Spleen (tissue), 11 donors: Measurements from ENCODE around the gene DNAI7. TPM values are rescaled to one million over a fixed set of nuclear protein-coding genes. Genes with fewer than 3 reads are reported as not detected.

Experiments
- DNase-seq: peaks from one replicate; pipeline ENCODE4 v3.0.0-alpha.2; 2020
- H3K27ac ChIP-seq, 8 donors: fragments of 200-600 bp; sonication (generic) in 7 of 8; 1 replicate in 4 of 8; 2 replicates in 4 of 8; pipeline versions ENCODE4 v1.5.0 to v1.8.0; 2016 to 2021; ENCODE audit warnings: inconsistent platforms in 4 of 8, mild to moderate bottlenecking in 4 of 8, moderate library complexity in 1 of 8
- H3K27me3 ChIP-seq, 7 donors: fragments of 200-600 bp; sonication (generic) in 6 of 7; replicated peaks in 1 of 7; 1 replicate in 4 of 7; 2 replicates in 3 of 7; pipeline versions ENCODE4 v1.5.0 to v1.8.0; 2016 to 2021; ENCODE audit warnings: inconsistent platforms in 3 of 7, mild to moderate bottlenecking in 1 of 7
- H3K36me3 ChIP-seq, 6 donors: fragments of 200-600 bp; sonication (generic) in 5 of 6; 1 replicate in 4 of 6; 2 replicates in 2 of 6; pipeline versions ENCODE4 v1.5.0 to v1.8.0; 2016 to 2021; ENCODE audit warnings: inconsistent platforms in 2 of 6
- H3K4me1 ChIP-seq, 6 donors: fragments of 200-600 bp; sonication (generic) in 5 of 6; 1 replicate in 3 of 6; 2 replicates in 3 of 6; pipeline versions ENCODE4 v1.5.0 to v1.8.0; 2016 to 2021; ENCODE audit warnings: inconsistent platforms in 3 of 6
- H3K4me3 ChIP-seq, 8 donors: fragments of 200-600 bp; sonication (generic) in 7 of 8; 1 replicate in 4 of 8; 2 replicates in 4 of 8; pipeline versions ENCODE4 v1.5.0 to v1.8.0; 2016 to 2021; ENCODE audit warnings: inconsistent platforms in 4 of 8, mild to moderate bottlenecking in 4 of 8, moderate library complexity in 2 of 8
- H3K9me3 ChIP-seq, 8 donors: fragments of 200-600 bp; sonication (generic) in 7 of 8; 1 replicate in 4 of 8; 2 replicates in 4 of 8; pipeline versions ENCODE4 v1.5.0 to v1.8.0; 2016 to 2021; ENCODE audit warnings: inconsistent platforms in 4 of 8
- POLR2A ChIP-seq, 3 donors: fragments of 450-650 bp; IDR thresholded peaks; one replicate each; pipeline ENCODE4 v1.5.1; 2017; ENCODE audit warnings: antibody characterized with exemption in 3 of 3, mild to moderate bottlenecking in 1 of 3
- POLR2AphosphoS5 ChIP-seq, 3 donors: sonication (generic); formaldehyde crosslinking; IDR thresholded peaks; one replicate each; pipeline ENCODE4 v1.5.1; 2017; ENCODE audit warnings: antibody characterized with exemption in 3 of 3
- WGBS, 5 donors: extraction: QIAGEN DNeasy Blood & Tissue Kit in 3 of 5; methylation state at CpG; one replicate each; pipeline versions ENCODE4 v1.1.5 to v1.1.7; 2013 to 2018; 5-methylcytosine and 5-hydroxymethylcytosine counted together
- intact Hi-C: fragments of 100-400 bp; cut with DNase I; formaldehyde crosslinking; loops from one replicate; pipeline ENCODE4 v1.15.0; 2023; ENCODE audit warnings: low total_unique reads
- polyA plus RNA-seq, 3 donors: library from polyadenylated mRNA; stranded (reverse); fragments of 200-250 nt; gene quantifications; one replicate each; pipeline ENCODE4 v1.2.1, GENCODE V29; 2013
- total RNA-seq, 7 donors: library from RNA; depleted of rRNA in 3 of 7; stranded (reverse); fragments of >200 nt in 3 of 7; fragmentation: NEBNext Ultra II Directional in 4 of 7; extraction: Animal tissue kit (Norgen Biotek cat#: 25700) in 4 of 7; gene quantifications; one replicate each; pipeline versions ENCODE4 v1.1.0 to v1.2.1, GENCODE V29; 2016 to 2021
- TF ChIP-seq, protein P1 (sequence below), 11 experiments: fragments of 200-600 bp in 7 of 11; fragments of 450-650 bp in 4 of 11; sonication (generic) in 4 of 11; IDR thresholded peaks in 8 of 11; conservative IDR thresholded peaks in 3 of 11; 1 replicate in 7 of 11; 2 replicates in 4 of 11; pipeline versions ENCODE4 v1.4.0 to v1.8.0; 2016 to 2021; ENCODE audit warnings: antibody characterized with exemption in 11 of 11, inconsistent platforms in 4 of 11, mild to moderate bottlenecking in 1 of 11
- donor health status: healthy with polysubstance abuse.
- donor health status: DM: no; HTN: no; CAD: no; lungs with moderate emphysema.
- donor health status: DM: no; HTN: no; CAD: no.
- donor health status: Bipolar disorder and iron deficiency.
- donor health status: healthy.
- donor health status: DM: no; HTN: no; CAD: no.
- donor health status: DM: yes; HTN: yes; CAD: no.

The DNAI7 gene
- total and polyA plus RNA-seq, 10 donors: 0.03 to 0.28 (median 0.12) TPM; not detected in 6

DNA sequence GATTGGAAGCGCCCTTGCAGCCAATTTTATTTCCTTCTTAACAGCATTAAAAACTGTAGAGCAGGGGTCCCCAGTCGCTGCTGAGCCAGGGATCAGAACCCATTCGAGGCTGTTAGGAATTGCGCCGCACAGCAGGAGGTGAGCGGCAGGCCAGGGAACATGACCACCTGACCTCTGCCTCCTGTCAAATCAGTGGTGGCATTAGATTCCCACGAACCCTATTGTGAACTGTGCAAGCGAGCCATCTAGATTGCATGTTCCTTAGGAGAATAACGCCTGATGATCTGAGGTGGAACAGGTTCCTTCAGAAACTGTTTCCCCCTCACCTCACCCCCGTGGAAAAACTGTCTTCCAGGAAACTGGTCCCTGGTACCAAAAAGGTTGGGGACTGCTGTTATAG lies 107.4 kb downstream of the DNAI7 start:
- Histone ChIP-seq H3K9me3 (no peaks in the 10 kb centered on the region), H3K27ac (no peak overlapping the region), H3K4me1 (peaks cover 0 to 33% (median 11%) of the 10 kb centered on the region in 6 donors), H3K36me3 (peaks cover 0 to 93% (median 50%) of the 10 kb centered on the region in 6 donors), H3K27me3 (no peaks in the 10 kb centered on the region), H3K4me3 (no peak overlapping the region)
- intact Hi-C loops: no loop called here
- DNase-seq: no peak
- TF ChIP-seq POLR2AphosphoS5 (IDR thresholded peaks at IDR 0.05) (no peak), POLR2A (IDR thresholded peaks at IDR 0.05) (no peak)
- TF ChIP-seq, protein P1, sequence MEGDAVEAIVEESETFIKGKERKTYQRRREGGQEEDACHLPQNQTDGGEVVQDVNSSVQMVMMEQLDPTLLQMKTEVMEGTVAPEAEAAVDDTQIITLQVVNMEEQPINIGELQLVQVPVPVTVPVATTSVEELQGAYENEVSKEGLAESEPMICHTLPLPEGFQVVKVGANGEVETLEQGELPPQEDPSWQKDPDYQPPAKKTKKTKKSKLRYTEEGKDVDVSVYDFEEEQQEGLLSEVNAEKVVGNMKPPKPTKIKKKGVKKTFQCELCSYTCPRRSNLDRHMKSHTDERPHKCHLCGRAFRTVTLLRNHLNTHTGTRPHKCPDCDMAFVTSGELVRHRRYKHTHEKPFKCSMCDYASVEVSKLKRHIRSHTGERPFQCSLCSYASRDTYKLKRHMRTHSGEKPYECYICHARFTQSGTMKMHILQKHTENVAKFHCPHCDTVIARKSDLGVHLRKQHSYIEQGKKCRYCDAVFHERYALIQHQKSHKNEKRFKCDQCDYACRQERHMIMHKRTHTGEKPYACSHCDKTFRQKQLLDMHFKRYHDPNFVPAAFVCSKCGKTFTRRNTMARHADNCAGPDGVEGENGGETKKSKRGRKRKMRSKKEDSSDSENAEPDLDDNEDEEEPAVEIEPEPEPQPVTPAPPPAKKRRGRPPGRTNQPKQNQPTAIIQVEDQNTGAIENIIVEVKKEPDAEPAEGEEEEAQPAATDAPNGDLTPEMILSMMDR (IDR thresholded peaks at IDR 0.05 in 8 of 11, conservative IDR thresholded peaks at IDR 0.05 in 3 of 11): no peak
- WGBS, 5 donors: 79 to 89% (median 84%) methylated on average over 10 of the region's 10 CpGs

GRCh38 chr12:25084816-25085215 lies 110.1 kb downstream of the DNAI7 start:
- intact Hi-C loops: no loop called here
- no peak for TF ChIP-seq POLR2A (IDR thresholded peaks at IDR 0.05)
- TF ChIP-seq, protein P1 (IDR thresholded peaks at IDR 0.05 in 8 of 11, conservative IDR thresholded peaks at IDR 0.05 in 3 of 11): no peak
- TF ChIP-seq POLR2AphosphoS5 (IDR thresholded peaks at IDR 0.05): no peak
- 86 to 91% (median 88%) methylated on average over 2 of the region's 2 CpGs for WGBS, 5 donors
- H3K4me1 ChIP-seq: peaks cover 0 to 24% (median 11%) of the 10 kb centered on the region in 6 donors
- no peaks in the 10 kb centered on the region for H3K9me3 ChIP-seq
- peaks cover 0 to 94% (median 63%) of the 10 kb centered on the region in 6 donors for H3K36me3 ChIP-seq
- no peak for DNase-seq
- no peaks in the 10 kb centered on the region for H3K27me3 ChIP-seq
- H3K4me3 ChIP-seq: no peak overlapping the region
- H3K27ac ChIP-seq: no peak overlapping the region

- Histone ChIP-seq H3K27me3 (no peaks in the 10 kb centered on the region), H3K9me3 (no peaks in the 10 kb centered on the region), H3K4me1 (peaks cover 0 to 12% (median 0%) of the 10 kb centered on the region in 6 donors), H3K4me3 (no peak overlapping the region), H3K27ac (no peak overlapping the region), H3K36me3 (peaks cover 0 to 96% (median 67%) of the 10 kb centered on the region in 6 donors)
- TF ChIP-seq, protein P1 (IDR thresholded peaks at IDR 0.05 in 8 of 11, conservative IDR thresholded peaks at IDR 0.05 in 3 of 11): no peak
- TF ChIP-seq POLR2A (IDR thresholded peaks at IDR 0.05): no peak
- TF ChIP-seq POLR2AphosphoS5 (IDR thresholded peaks at IDR 0.05): no peak
- DNase-seq: no peak
- 51 to 71% (median 57%) methylated on average over 5 of the region's 5 CpGs for WGBS, 5 donors
- intact Hi-C loops: no loop called here
Measured at GRCh38 chr12:25083211-25083610, 111.7 kb downstream of the DNAI7 start.

DNA sequence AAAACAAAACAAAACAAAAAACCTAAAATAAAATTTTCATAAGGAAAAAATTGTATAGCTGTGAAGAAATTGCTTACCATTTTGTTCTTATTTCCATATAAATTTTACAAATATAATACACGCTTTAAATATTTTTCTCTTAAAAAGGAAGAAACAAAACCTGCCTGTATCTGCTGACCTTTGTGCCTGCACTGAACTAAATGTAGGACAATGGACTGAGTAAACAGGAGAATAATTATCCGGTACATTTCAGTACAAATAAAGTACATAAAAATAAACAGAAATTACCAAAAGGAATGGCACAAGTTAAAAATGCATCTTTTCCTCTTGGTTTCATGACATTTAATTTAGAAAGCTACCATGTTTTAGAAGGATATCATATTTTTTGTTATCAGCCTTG lies 112.3 kb downstream of the DNAI7 start:
- Histone ChIP-seq H3K4me1 (peaks cover 0 to 13% (median 0%) of the 10 kb centered on the region in 6 donors), H3K36me3 (peaks cover 0 to 90% (median 64%) of the 10 kb centered on the region in 6 donors), H3K4me3 (no peak overlapping the region), H3K9me3 (no peaks in the 10 kb centered on the region), H3K27ac (no peak overlapping the region), H3K27me3 (no peaks in the 10 kb centered on the region)
- 88 to 94% (median 92%) methylated on average over 2 of the region's 2 CpGs for WGBS, 5 donors
- no peak for DNase-seq
- TF ChIP-seq POLR2A (IDR thresholded peaks at IDR 0.05): no peak
- TF ChIP-seq, protein P1 (IDR thresholded peaks at IDR 0.05 in 8 of 11, conservative IDR thresholded peaks at IDR 0.05 in 3 of 11): no peak
- no peak for TF ChIP-seq POLR2AphosphoS5 (IDR thresholded peaks at IDR 0.05)
- intact Hi-C loops: no loop called here
